ENCODE measurements around the gene GABRA6. TPM values are rescaled to one million over a fixed set of nuclear protein-coding genes. Genes with fewer than 3 reads are reported as not detected.

GABRA6 gene
- not detected in 2 replicates for total RNA-seq

DNA sequence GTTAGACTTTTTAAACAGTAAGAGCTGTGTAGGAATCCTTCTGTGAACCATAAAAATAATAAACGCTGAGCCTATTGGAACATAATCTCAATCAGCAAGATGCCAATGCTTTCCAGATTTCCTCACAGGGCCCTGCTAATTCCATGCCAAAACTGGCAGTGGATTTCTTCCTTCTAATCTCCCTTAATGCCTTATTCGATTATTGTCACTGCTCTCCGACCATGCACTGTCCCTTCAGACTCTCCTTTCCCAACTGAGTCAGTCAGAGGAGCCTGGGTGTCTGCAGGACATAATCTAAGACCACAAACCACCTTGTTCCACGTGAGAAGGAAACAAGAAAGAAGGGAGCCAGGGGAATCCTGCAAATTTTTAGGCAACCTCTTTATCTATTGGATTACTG lies at the start of gene GABRA6:
Gene GABRA6 (plus strand): TSS at position 261 of the 400 bp plus-strand sequence. CDS start 269 bp downstream, outside the sequence.

Other genes starting within 250 kb of the GABRA6 start
- gene GABRB2, start 139.0 kb upstream of the GABRA6 start, total RNA-seq, result not detected in 2 replicates
- gene GABRA1, start 162.4 kb downstream of the GABRA6 start, total RNA-seq, result not detected in 2 replicates

Measured in myometrial cell (primary cell).